MM.1S (cell line): ENCODE results near the gene SLC25A25.

Source experiments
- DNase-seq: peaks from one replicate; pipeline ENCODE4 v3.0.0-alpha.2; 2015
- H2AFZ ChIP-seq: fragments of 300-600 bp; sonication (generic); 2 replicates; pipeline ENCODE4 v1.6.0; 2016; ENCODE audit warnings: antibody characterized with exemption, low read length
- H3F3A ChIP-seq: fragments of 300-600 bp; sonication (generic); 2 replicates; pipeline ENCODE4 v1.6.1; 2016; ENCODE audit warnings: mild to moderate bottlenecking, antibody characterized with exemption, low read length, moderate library complexity, mixed read lengths; ENCODE audit not compliant: insufficient read depth
- H3K27ac ChIP-seq: fragments of 300-600 bp; sonication (generic); 2 replicates; pipeline ENCODE4 v1.5.1; 2016; ENCODE audit warnings: mild to moderate bottlenecking, low read length
- H3K27me3 ChIP-seq: fragments of 300-600 bp; sonication (generic); replicated peaks from 2 replicates; pipeline ENCODE4 v1.6.0; 2016; ENCODE audit warnings: low read length; ENCODE audit not compliant: insufficient read depth
- H3K36me3 ChIP-seq: fragments of 300-600 bp; sonication (generic); replicated peaks from 2 replicates; pipeline ENCODE4 v1.6.1; 2016; ENCODE audit warnings: mild to moderate bottlenecking, low read length, mixed read lengths; ENCODE audit not compliant: insufficient read depth
- H3K4me1 ChIP-seq: fragments of 300-600 bp; sonication (generic); 2 replicates; pipeline ENCODE4 v1.6.1; 2016; ENCODE audit warnings: low read length, mixed read lengths
- H3K4me2 ChIP-seq: fragments of 300-600 bp; sonication (generic); 2 replicates; pipeline ENCODE4 v1.6.0; 2016; ENCODE audit warnings: low read depth, low read length
- H3K4me3 ChIP-seq: fragments of 300-600 bp; sonication (generic); 2 replicates; pipeline ENCODE4 v1.5.1; 2016; ENCODE audit warnings: low read length, mixed read lengths
- H3K79me2 ChIP-seq: fragments of 300-600 bp; sonication (generic); 2 replicates; pipeline ENCODE4 v1.6.1; 2016; ENCODE audit warnings: mixed run types, low read length, mixed read lengths
- H3K9ac ChIP-seq: fragments of 300-600 bp; sonication (generic); 2 replicates; pipeline ENCODE4 v1.6.1; 2016; ENCODE audit warnings: low read length, mixed read lengths
- H3K9me2 ChIP-seq: fragments of 300-600 bp; sonication (generic); replicated peaks from 2 replicates; pipeline ENCODE4 v1.6.1; 2016; ENCODE audit warnings: mild to moderate bottlenecking, low read length, mixed read lengths; ENCODE audit not compliant: insufficient read depth
- H3K9me3 ChIP-seq: fragments of 300-600 bp; sonication (generic); replicated peaks from 2 replicates; pipeline ENCODE4 v1.6.1; 2016; ENCODE audit warnings: mild to moderate bottlenecking, low read length, mixed read lengths; ENCODE audit not compliant: insufficient read depth
- H4K20me1 ChIP-seq: fragments of 300-600 bp; sonication (generic); 2 replicates; pipeline ENCODE4 v1.6.1; 2016; ENCODE audit warnings: mild to moderate bottlenecking, low read length, moderate library complexity, mixed read lengths; ENCODE audit not compliant: insufficient read depth
- EZH2 ChIP-seq: fragments of 300-600 bp; sonication (generic); optimal IDR thresholded peaks from 2 replicates; pipeline ENCODE3; 2017; ENCODE audit warnings: low read depth, mild to moderate bottlenecking, antibody characterized with exemption, low read length, mixed read lengths
- EZH2phosphoT487 ChIP-seq: fragments of 300-600 bp; sonication (generic); IDR thresholded peaks from 2 replicates; pipeline ENCODE4 v1.6.1; 2018; ENCODE audit warnings: antibody characterized with exemption, low read length
- TF ChIP-seq, protein P1 (sequence below): fragments of 300-600 bp; sonication (generic); IDR thresholded peaks from 2 replicates; pipeline ENCODE4 v1.5.1; 2016; ENCODE audit warnings: antibody characterized with exemption, low read length, mixed read lengths

Gene SLC25A25

DNA sequence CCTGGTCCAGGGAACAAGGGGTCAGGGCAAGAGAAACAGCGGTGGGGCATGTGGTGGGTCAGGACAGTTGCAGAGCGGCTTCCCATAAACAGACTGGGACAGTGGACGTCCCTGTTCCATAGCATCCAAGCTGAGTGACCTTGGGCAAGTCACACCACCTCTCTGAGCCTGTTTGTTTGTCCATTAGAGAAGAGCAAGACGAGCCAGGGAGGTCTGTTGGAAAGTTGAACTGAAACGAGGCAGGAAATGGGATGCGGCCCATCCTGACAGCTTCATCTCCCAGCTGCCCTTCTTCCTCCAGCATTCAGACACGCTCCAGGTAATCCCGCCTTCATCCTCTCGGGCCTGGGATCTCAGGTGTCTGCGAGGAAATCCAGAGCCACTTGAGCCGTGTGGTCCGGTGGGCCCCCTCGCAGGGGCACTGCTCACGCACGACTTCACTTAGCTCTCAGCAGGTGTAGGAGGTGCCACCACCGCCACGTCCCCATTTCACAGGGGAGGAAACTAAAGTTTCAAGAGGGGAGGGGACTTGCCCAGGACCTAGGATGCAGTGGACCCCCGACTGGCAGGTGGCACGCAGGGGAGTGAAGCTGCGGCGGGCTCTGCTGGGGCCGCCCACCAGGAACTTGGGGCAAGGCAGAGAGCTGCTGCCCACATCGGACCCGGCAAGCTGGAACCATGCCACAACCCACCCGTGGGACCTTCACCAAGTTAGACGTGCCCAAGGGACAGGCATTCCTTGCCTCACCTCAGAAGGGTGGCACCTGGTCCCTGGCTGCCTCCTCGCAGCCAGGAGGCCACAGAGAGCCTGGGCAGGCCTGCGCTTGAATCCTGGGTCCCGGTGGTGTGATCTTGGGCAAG, 46.5 kb downstream of the SLC25A25 start:
- no peak overlapping the region for H3K9ac ChIP-seq
- no peaks in the 10 kb centered on the region for H3K9me2 ChIP-seq
- no peak overlapping the region for H3K27ac ChIP-seq
- H3K9me3 ChIP-seq: no peaks in the 10 kb centered on the region
- H3F3A ChIP-seq: peaks cover 2% of the 10 kb centered on the region; the same call in 1 of the 2 replicates
- TF ChIP-seq EZH2phosphoT487: no peak
- TF ChIP-seq EZH2: no peak
- TF ChIP-seq, protein P1, sequence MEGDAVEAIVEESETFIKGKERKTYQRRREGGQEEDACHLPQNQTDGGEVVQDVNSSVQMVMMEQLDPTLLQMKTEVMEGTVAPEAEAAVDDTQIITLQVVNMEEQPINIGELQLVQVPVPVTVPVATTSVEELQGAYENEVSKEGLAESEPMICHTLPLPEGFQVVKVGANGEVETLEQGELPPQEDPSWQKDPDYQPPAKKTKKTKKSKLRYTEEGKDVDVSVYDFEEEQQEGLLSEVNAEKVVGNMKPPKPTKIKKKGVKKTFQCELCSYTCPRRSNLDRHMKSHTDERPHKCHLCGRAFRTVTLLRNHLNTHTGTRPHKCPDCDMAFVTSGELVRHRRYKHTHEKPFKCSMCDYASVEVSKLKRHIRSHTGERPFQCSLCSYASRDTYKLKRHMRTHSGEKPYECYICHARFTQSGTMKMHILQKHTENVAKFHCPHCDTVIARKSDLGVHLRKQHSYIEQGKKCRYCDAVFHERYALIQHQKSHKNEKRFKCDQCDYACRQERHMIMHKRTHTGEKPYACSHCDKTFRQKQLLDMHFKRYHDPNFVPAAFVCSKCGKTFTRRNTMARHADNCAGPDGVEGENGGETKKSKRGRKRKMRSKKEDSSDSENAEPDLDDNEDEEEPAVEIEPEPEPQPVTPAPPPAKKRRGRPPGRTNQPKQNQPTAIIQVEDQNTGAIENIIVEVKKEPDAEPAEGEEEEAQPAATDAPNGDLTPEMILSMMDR: no peak
- no peak for DNase-seq
- no peak overlapping the region for H3K4me3 ChIP-seq
- no peak overlapping the region for H2AFZ ChIP-seq
- H3K27me3 ChIP-seq: no peaks in the 10 kb centered on the region
- H3K36me3 ChIP-seq: no peaks in the 10 kb centered on the region
- no peak overlapping the region for H3K4me2 ChIP-seq
- no peaks in the 10 kb centered on the region for H3K79me2 ChIP-seq
- no peaks in the 10 kb centered on the region for H3K4me1 ChIP-seq
- H4K20me1 ChIP-seq: no peaks in the 10 kb centered on the region

DNA sequence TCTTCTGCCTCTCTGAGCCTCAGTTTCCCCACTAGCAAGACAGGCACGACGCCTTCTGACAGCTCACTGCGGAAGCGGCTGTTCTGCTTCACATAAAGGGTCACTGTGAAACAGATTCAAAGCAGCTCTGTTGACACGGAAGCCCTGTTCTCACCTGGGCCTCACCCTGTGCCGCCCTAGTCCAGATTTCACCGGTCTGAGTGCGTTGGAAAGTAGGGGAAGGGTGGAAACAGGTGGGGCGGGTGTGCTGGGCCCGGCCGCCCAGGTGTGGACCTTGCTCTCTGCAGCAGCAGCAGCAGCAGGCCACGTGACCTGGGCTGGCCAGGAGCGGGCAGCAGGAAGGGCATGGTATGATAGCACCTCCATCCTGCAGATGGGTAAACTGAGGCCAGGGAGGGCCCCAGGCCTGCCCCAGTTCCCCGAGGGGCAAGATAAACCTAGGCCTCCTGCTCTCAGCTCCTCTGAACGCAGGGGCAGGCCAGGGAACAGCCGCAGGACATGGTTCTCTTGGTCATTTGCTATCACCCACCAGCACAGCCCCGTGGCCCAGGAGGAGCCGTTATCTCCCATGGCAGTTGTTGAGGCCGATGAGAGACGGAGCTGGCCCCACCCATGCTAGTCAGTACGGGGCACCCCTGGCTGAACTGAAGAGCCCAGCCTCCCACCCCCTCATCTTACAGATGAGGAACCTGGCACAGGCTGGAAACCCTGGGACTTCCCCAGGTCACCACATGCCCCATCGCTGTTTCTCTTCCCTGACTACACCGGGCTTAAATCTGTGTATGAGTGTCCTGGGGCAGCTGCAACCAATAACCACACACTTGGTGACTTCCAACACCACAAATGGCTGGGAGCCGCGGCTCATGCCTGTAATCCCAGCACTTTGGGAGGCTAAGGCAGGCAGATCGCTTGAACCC, 47.4 kb downstream of the SLC25A25 start:
- H4K20me1 ChIP-seq: no peaks in the 10 kb centered on the region
- no peaks in the 10 kb centered on the region for H3K36me3 ChIP-seq
- no peaks in the 10 kb centered on the region for H3K79me2 ChIP-seq
- H3K27me3 ChIP-seq: no peaks in the 10 kb centered on the region
- no peaks in the 10 kb centered on the region for H3K4me1 ChIP-seq
- no peak overlapping the region for H3K4me2 ChIP-seq
- H3K9ac ChIP-seq: no peak overlapping the region
- no peaks in the 10 kb centered on the region for H3K9me2 ChIP-seq
- H3K9me3 ChIP-seq: no peaks in the 10 kb centered on the region
- H3K4me3 ChIP-seq: no peak overlapping the region
- DNase-seq: no peak
- TF ChIP-seq EZH2phosphoT487 (no peak), EZH2 (no peak)
- TF ChIP-seq, protein P1: no peak
- H3F3A ChIP-seq: no peaks in the 10 kb centered on the region
- H3K27ac ChIP-seq: no peak overlapping the region
- H2AFZ ChIP-seq: no peak overlapping the region

DNA sequence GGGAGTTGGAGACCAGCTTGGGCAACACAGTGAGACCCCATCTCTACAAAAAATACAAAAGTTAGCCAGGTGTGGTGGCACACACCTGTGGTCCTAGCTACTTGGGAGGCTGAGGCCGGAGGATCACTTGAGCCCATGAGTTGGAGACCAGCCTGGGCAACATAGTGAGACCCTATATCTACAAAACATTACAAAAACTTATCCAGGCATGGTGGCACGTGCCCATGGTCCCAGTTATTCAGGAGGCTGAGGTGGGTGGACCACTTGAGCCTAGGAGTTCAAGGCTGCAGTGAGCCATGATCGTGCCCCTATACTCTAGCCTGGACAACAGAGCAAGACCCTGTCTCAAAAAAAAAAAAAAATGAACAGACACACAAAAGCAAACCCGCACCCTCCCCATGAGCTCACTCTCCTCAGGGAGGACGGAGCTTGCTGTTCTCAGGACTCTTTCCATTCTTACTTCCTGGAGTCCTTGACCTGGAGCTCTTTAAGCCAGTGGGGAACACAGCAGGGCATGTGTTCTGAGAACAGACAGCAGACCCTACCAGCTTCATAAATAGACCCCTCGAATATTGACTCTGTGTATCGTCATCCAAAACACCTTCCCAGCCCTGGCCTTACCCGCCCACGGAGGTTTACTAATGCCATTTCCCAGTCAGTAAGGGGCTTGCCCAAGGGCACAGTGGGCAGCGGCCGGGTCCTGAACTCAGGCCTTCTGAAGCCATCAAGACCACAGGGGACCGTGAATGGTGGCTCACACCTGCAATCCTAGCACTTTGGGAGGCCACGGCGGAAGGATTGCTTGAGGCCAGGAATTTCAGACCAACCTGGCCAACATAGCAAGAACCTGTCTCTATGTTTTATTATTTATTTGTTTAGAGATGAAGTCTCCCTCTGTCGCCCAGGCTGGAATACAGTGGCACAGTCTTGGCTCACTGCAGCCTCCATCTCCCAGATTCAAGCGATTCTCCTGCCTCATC, 48.4 kb downstream of the SLC25A25 start:
- no peaks in the 10 kb centered on the region for H3K4me1 ChIP-seq
- H4K20me1 ChIP-seq: no peaks in the 10 kb centered on the region
- no peak overlapping the region for H3K4me3 ChIP-seq
- no peak overlapping the region for H2AFZ ChIP-seq
- no peaks in the 10 kb centered on the region for H3K36me3 ChIP-seq
- H3K9me3 ChIP-seq: no peaks in the 10 kb centered on the region
- TF ChIP-seq EZH2 (no peak), EZH2phosphoT487 (no peak)
- TF ChIP-seq, protein P1: no peak
- H3F3A ChIP-seq: no peaks in the 10 kb centered on the region
- no peak overlapping the region for H3K4me2 ChIP-seq
- no peak overlapping the region for H3K27ac ChIP-seq
- no peaks in the 10 kb centered on the region for H3K27me3 ChIP-seq
- H3K79me2 ChIP-seq: no peaks in the 10 kb centered on the region
- no peak overlapping the region for H3K9ac ChIP-seq
- no peak for DNase-seq
- no peaks in the 10 kb centered on the region for H3K9me2 ChIP-seq
